Measurements from ENCODE around the gene ABL2. TPM values are rescaled to one million over a fixed set of nuclear protein-coding genes. Genes with fewer than 3 reads are reported as not detected.

The ABL2 gene
- polyA plus RNA-seq, 2 of the 4 experiments (the other 2 are of a cell fraction) = 12.4 TPM

GRCh38 chr1:179178183-179178582 is 51.3 kb downstream of the ABL2 start:
- Histone ChIP-seq H3K4me2 (no peak overlapping the region), H3K27ac (peak overlapping the region in 1 of 2 experiments; percentile 58; a peak in 2 of 6 replicates), H3K4me1 (peaks cover 35% of the 10 kb centered on the region), H3K4me3 (no peak overlapping the region), H3K9me3 (no peaks in the 10 kb centered on the region)
- 91% methylated on average over 3 of the region's 4 CpGs for WGBS (ENCODE audit: missing lambda C conversion rate)
- TF ChIP-seq ZC3H11A (IDR thresholded peaks at IDR 0.05) (no peak), HOXB13 (CRISPR knock-in tag; IDR thresholded peaks at IDR 0.05; ENCODE audit: low read depth) (no peak), HOXA7 (CRISPR knock-in tag; IDR thresholded peaks at IDR 0.05) (no peak), EHF (CRISPR knock-in tag; IDR thresholded peaks at IDR 0.05) (no peak), JUNB (IDR thresholded peaks at IDR 0.05) (no peak), BHLHE40 (IDR thresholded peaks at IDR 0.05; ENCODE audit: low read depth, low read length) (no peak), POLR2A (IDR thresholded peaks at IDR 0.05; ENCODE audit: low read length) (no peak), GATA3 (IDR thresholded peaks at IDR 0.05; ENCODE audit: borderline replicate concordance) (no peak), HES2 (IDR thresholded peaks at IDR 0.05) (no peak), NPAS2 (CRISPR knock-in tag; IDR thresholded peaks at IDR 0.05; ENCODE audit: borderline replicate concordance) (no peak), ELK1 (IDR thresholded peaks at IDR 0.05; ENCODE audit: low read depth, low read length) (no peak), TP53 (CRISPR knock-in tag; IDR thresholded peaks at IDR 0.05) (no peak), RARB (CRISPR knock-in tag; IDR thresholded peaks at IDR 0.05) (no peak), HDAC2 (IDR thresholded peaks at IDR 0.05) (no peak), BCL3 (IDR thresholded peaks at IDR 0.05) (no peak), PHF8 (IDR thresholded peaks at IDR 0.05; ENCODE audit: borderline replicate concordance, low read depth) (no peak)
- ATAC-seq = no peak
- no peak for FAIRE-seq
- CTCF ChIA-PET = interaction anchor here (0.8 kb wide), 1 partner anchor 11 kb away, joined by 3 read pairs; no protein-coding TSS in a partner anchor
- POLR2A ChIA-PET = no interaction called here
- no peak for DNase-seq (ENCODE audit: low read depth in 1 of 2, low spot score in 1 of 2)

- no peak for DNase-seq (ENCODE audit: low read depth in 1 of 2, low spot score in 1 of 2)
- no peak for FAIRE-seq
- H3K9me3 ChIP-seq = no peaks in the 10 kb centered on the region
- 89% methylated on average over 2 of the region's 2 CpGs for WGBS (ENCODE audit: missing lambda C conversion rate)
- no peak overlapping the region for H3K4me3 ChIP-seq
- ChIA-PET POLR2A (no interaction called here), CTCF (no interaction called here)
- no peak for TF ChIP-seq CEBPB (IDR thresholded peaks at IDR 0.05)
- peak; percentile 17; the same call in 1 of the 2 replicates for TF ChIP-seq RFX5 (IDR thresholded peaks at IDR 0.05)
- no peak for TF ChIP-seq ATOH8 (CRISPR knock-in tag; IDR thresholded peaks at IDR 0.05; ENCODE audit: low read depth)
- TF ChIP-seq JUNB (IDR thresholded peaks at IDR 0.05) = no peak
- H3K27ac ChIP-seq = no peak overlapping the region
- peak overlapping the region; percentile 20; the same call in 1 of the 3 replicates for H3K4me2 ChIP-seq
- H3K4me1 ChIP-seq = peaks cover 35% of the 10 kb centered on the region
- ATAC-seq = no peak
Measured at GRCh38 chr1:179177615-179178014, 51.9 kb downstream of the ABL2 start.

GRCh38 chr1:179177182-179177581 is 52.3 kb downstream of the ABL2 start:
- ChIA-PET CTCF (no interaction called here), POLR2A (no interaction called here)
- Histone ChIP-seq H3K9me3 (no peaks in the 10 kb centered on the region), H3K4me3 (no peak overlapping the region), H3K4me2 (peak overlapping the region; percentile 20; the same call in 1 of the 3 replicates), H3K27ac (peak overlapping the region in 1 of 2 experiments; percentile 5; a peak in 1 of 6 replicates), H3K4me1 (peaks cover 35% of the 10 kb centered on the region)
- FAIRE-seq (no peak), DNase-seq (ENCODE audit: low read depth in 1 of 2, low spot score in 1 of 2) (no peak), ATAC-seq (no peak)
- 63% methylated on average over 2 of the region's 2 CpGs for WGBS (ENCODE audit: missing lambda C conversion rate)
- TF ChIP-seq CEBPB (IDR thresholded peaks at IDR 0.05) (no peak), HDAC2 (IDR thresholded peaks at IDR 0.05) (no peak), ATOH8 (CRISPR knock-in tag; IDR thresholded peaks at IDR 0.05; ENCODE audit: low read depth) (no peak), GATA3 (IDR thresholded peaks at IDR 0.05; ENCODE audit: borderline replicate concordance) (no peak), E2F6 (IDR thresholded peaks at IDR 0.05; ENCODE audit: borderline replicate concordance, low read depth) (no peak), JUN (IDR thresholded peaks at IDR 0.05) (no peak), ZNF302 (CRISPR knock-in tag; IDR thresholded peaks at IDR 0.05) (no peak), CHD2 (IDR thresholded peaks at IDR 0.05; ENCODE audit: low read length, partially characterized antibody) (no peak), CBX8 (IDR thresholded peaks at IDR 0.05) (no peak), MYC (IDR thresholded peaks at IDR 0.05; ENCODE audit: borderline replicate concordance, low read length) (no peak), RNF2 (IDR thresholded peaks at IDR 0.05; ENCODE audit: borderline replicate concordance, low read depth) (no peak), FOSL2 (IDR thresholded peaks at IDR 0.05) (no peak), FOSL2 (CRISPR knock-in tag; IDR thresholded peaks at IDR 0.05) (no peak), FOXS1 (CRISPR knock-in tag; IDR thresholded peaks at IDR 0.05) (no peak), MAFK (IDR thresholded peaks at IDR 0.05; ENCODE audit: partially characterized antibody) (no peak), BHLHE40 (IDR thresholded peaks at IDR 0.05; ENCODE audit: low read depth, low read length) (no peak), POLR2AphosphoS2 (conservative IDR thresholded peaks at IDR 0.05; ENCODE audit: low read length) (no peak), NR3C1 (IDR thresholded peaks at IDR 0.05) (no peak), MAX (IDR thresholded peaks at IDR 0.05) (no peak), RFX5 (IDR thresholded peaks at IDR 0.05) (no peak)

Data from A549 (cell line).